Aorta (tissue), 5 donors: Measurements from ENCODE around the gene TGFBR1. TPM values are rescaled to one million over a fixed set of nuclear protein-coding genes. Genes with fewer than 3 reads are reported as not detected.

ENCODE experiments used
- ATAC-seq: fragments of 200-7000 bp; cut with Tn5 transposase; one replicate; pipeline ENCODE4 v1.9.1; 2022; ENCODE audit warnings: moderate library complexity; ENCODE audit not compliant: low FRiP score
- DNase-seq, 2 donors: peaks; one replicate each; pipeline ENCODE4 v3.0.0-alpha.2; 2020
- H3K27ac ChIP-seq, 2 donors: one replicate each; pipeline ENCODE4 v1.5.1; 2013; ENCODE audit warnings: low read length in 2 of 2, mild to moderate bottlenecking in 2 of 2, moderate library complexity in 2 of 2, control low read depth in 1 of 2, inconsistent platforms in 1 of 2, low read depth in 1 of 2
- H3K27me3 ChIP-seq, 2 donors: one replicate each; pipeline ENCODE4 v1.6.1; 2013; ENCODE audit warnings: control low read depth in 1 of 2, low read length in 1 of 2, mild to moderate bottlenecking in 1 of 2, moderate library complexity in 1 of 2; ENCODE audit not compliant: insufficient read depth in 2 of 2, control insufficient read depth in 1 of 2
- H3K36me3 ChIP-seq, 2 donors: one replicate each; pipeline ENCODE4 v1.6.1; 2013; ENCODE audit warnings: control low read depth in 1 of 2, low read length in 1 of 2, mild to moderate bottlenecking in 1 of 2; ENCODE audit not compliant: insufficient read depth in 2 of 2, control insufficient read depth in 1 of 2
- H3K4me1 ChIP-seq, 2 donors: one replicate each; pipeline ENCODE4 v1.6.1; 2013; ENCODE audit warnings: low read length in 2 of 2, control low read depth in 1 of 2, mild to moderate bottlenecking in 1 of 2, moderate library complexity in 1 of 2; ENCODE audit not compliant: insufficient read depth in 2 of 2, control insufficient read depth in 1 of 2
- H3K4me3 ChIP-seq, 2 donors: one replicate each; pipeline ENCODE4 v1.5.1; 2013; ENCODE audit warnings: low read length in 2 of 2, control low read depth in 1 of 2, mild to moderate bottlenecking in 1 of 2
- H3K9me3 ChIP-seq: one replicate; pipeline ENCODE4 v1.6.1; 2013; ENCODE audit warnings: mild to moderate bottlenecking, low read length; ENCODE audit not compliant: control insufficient read depth
- WGBS, 2 donors: extraction: QIAGEN DNeasy Blood & Tissue Kit; methylation state at CpG; one replicate each; pipeline ENCODE4 v1.1.7; 2013; 5-methylcytosine and 5-hydroxymethylcytosine counted together
- intact Hi-C, 2 donors: fragments of 100-400 bp; cut with DNase I; formaldehyde crosslinking; loops; one replicate each; pipeline versions ENCODE4 v1.14.2 to v1.15.0; 2022
- polyA plus RNA-seq, 2 donors: library from polyadenylated mRNA; stranded (reverse); fragments of 200-250 nt; gene quantifications; one replicate each; pipeline ENCODE4 v1.2.3, GENCODE V29; 2013
- total RNA-seq, 2 donors: library from RNA; stranded (reverse); fragmentation: NEBNext Ultra II Directional; extraction: Animal tissue kit (Norgen Biotek cat#: 25700); gene quantifications; one replicate each; pipeline ENCODE4 v1.2.1, GENCODE V29; 2021
- donor health status: healthy with polysubstance abuse.
- donor health status: Bipolar disorder and iron deficiency.
- donor health status: DM: no; HTN: no; CAD: no.
- donor health status: DM: no; HTN: no; CAD: no.
- donor health status: DM: yes; HTN: yes; CAD: no.

The TGFBR1 gene
- total and polyA plus RNA-seq, 4 donors: 21.9 to 156 (median 62.9) TPM

DNA sequence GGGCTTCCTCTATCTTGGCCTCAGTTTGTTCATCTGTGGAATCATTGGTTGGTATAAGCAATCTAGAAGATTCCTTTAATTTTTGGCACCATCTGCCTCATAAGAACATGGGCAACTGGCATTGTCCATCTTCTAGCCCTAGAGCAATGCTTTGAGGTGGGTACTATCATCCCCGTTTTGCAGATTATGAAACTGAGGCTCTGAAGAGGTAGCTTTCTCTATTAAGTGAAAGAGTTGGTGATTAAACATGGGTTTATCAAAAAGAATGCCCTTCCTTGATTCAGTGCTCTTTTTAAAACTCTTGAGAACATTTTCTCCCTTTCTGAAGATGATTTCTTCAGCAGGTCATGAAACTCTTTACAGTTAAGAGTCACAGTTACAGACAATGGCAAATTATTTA is 42.4 kb upstream of the TGFBR1 start:
- 96 to 100% methylated on average over 1 of the region's 1 CpG for WGBS, 2 donors
- no peaks in the 10 kb centered on the region for H3K27me3 ChIP-seq
- H3K27ac ChIP-seq: no peak overlapping the region
- no peaks in the 10 kb centered on the region for H3K9me3 ChIP-seq
- intact Hi-C loops: no loop called here
- ATAC-seq: no peak
- H3K4me3 ChIP-seq: no peak overlapping the region
- no peak for DNase-seq
- H3K36me3 ChIP-seq: peaks cover 0 to 7% of the 10 kb centered on the region in 2 donors
- H3K4me1 ChIP-seq: no peaks in the 10 kb centered on the region

DNA sequence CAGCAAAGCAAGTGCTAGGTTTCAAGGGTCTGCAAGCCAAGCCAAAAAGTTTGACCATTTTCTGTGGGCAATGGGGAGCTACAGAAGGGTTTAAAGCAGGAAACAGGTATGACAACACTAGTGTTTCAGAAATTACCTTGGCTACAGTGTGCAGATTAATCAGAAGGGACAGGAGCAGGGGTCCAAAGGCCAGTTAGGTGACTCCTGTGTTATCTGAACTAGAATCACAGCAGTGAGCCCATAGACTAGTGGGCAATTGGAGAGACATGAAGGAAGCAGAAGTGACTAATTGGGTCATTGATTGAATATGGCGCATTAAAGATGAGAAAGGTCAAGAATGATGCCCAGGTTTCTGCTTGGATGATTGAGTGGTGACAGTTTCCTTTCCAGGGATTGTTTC is 41.4 kb upstream of the TGFBR1 start:
- no peak overlapping the region for H3K27ac ChIP-seq
- H3K9me3 ChIP-seq: no peaks in the 10 kb centered on the region
- peaks cover 0 to 7% of the 10 kb centered on the region in 2 donors for H3K36me3 ChIP-seq
- no peaks in the 10 kb centered on the region for H3K4me1 ChIP-seq
- intact Hi-C loops: no loop called here
- no peak overlapping the region for H3K4me3 ChIP-seq
- WGBS, 2 donors: 95 to 100% methylated on average over 1 of the region's 1 CpG
- DNase-seq: no peak
- ATAC-seq: no peak
- no peaks in the 10 kb centered on the region for H3K27me3 ChIP-seq

DNA sequence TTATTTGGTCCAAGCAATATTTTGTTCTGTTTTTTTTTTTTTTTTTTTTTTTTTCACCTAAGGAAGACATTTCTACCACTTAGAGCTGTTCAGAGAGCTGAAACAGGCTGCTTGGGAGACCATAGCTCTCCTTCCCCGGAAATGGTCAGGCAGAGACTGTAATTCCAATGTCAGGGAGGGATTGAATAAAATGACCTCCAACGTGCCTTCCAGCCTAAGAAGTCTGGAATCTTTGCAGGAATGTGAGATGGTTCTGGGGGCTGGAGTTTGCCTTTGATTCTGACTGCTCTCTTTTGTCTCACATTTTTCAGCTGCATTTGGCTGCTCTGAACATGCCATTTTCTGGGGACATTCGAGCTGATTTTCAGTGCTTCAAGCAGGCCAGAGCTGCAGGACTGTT is 38.3 kb upstream of the TGFBR1 start:
- H3K9me3 ChIP-seq: no peaks in the 10 kb centered on the region
- peak overlapping the region in 1 of 2 donors; percentile 33 for H3K27ac ChIP-seq
- H3K36me3 ChIP-seq: peaks cover 0 to 7% of the 10 kb centered on the region in 2 donors
- no peaks in the 10 kb centered on the region for H3K27me3 ChIP-seq
- DNase-seq (no peak), ATAC-seq (no peak)
- WGBS, 2 donors: 74 to 88% methylated on average over 3 of the region's 3 CpGs
- no peak overlapping the region for H3K4me3 ChIP-seq
- H3K4me1 ChIP-seq: peaks cover 0 to 2% of the 10 kb centered on the region in 2 donors
- intact Hi-C loops: no loop called here

DNA sequence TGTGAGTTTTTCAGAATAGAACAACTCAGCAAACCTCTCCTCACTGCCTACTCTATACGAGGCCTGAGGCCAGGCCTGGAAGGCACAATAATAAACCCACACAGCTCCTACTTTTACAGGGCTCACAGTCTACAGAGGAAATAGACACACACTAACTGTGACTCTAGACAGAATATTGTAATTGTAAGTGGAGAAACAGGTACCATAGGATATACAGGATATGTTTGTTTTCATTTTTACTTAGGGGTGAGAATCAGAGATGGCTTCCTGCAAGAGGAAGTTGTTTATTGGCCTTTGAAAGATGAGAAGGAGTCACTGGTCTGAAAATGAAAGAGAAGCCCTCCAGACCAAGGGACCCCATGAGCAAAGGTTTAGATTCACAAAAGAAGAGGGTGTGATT is 35.8 kb upstream of the TGFBR1 start:
- WGBS, 2 donors: 64 to 67% methylated on average over 1 of the region's 1 CpG

DNA sequence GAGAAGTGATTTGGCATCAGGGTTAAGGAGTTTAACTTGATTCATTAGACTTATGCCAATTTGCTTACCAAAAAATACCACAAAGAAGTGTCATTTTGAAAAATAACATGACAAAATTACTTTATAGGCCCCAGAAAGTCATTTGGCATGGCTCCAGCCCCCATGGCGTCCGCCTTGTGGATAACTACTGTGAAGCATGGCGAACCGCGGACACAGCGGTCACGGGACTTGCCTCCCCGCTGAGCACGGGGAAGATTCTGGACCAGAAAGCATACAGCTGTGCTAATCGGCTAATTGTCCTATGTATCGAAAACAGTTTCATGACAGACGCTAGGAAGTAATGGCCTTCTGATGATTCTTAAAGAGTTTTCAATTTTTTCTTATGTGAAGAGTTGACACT is 35.4 kb upstream of the TGFBR1 start:
- Histone ChIP-seq H3K27me3 (no peaks in the 10 kb centered on the region), H3K4me3 (no peak overlapping the region), H3K9me3 (no peaks in the 10 kb centered on the region), H3K27ac (no peak overlapping the region), H3K36me3 (no peaks in the 10 kb centered on the region), H3K4me1 (peaks cover 0 to 2% of the 10 kb centered on the region in 2 donors)
- ATAC-seq (no peak), DNase-seq (peak in 1 of 2 donors; percentile 68)
- intact Hi-C loops: no loop called here
- 95 to 97% methylated on average over 12 of the region's 12 CpGs for WGBS, 2 donors

More for the DNA sequence above, 35.8 kb upstream of the TGFBR1 start:
- no peak overlapping the region for H3K4me3 ChIP-seq
- H3K9me3 ChIP-seq: no peaks in the 10 kb centered on the region
- H3K27me3 ChIP-seq: no peaks in the 10 kb centered on the region
- peaks cover 0 to 2% of the 10 kb centered on the region in 2 donors for H3K4me1 ChIP-seq
- DNase-seq (no peak), ATAC-seq (no peak)
- H3K27ac ChIP-seq: no peak overlapping the region
- intact Hi-C loops: no loop called here
- H3K36me3 ChIP-seq: no peaks in the 10 kb centered on the region

DNA sequence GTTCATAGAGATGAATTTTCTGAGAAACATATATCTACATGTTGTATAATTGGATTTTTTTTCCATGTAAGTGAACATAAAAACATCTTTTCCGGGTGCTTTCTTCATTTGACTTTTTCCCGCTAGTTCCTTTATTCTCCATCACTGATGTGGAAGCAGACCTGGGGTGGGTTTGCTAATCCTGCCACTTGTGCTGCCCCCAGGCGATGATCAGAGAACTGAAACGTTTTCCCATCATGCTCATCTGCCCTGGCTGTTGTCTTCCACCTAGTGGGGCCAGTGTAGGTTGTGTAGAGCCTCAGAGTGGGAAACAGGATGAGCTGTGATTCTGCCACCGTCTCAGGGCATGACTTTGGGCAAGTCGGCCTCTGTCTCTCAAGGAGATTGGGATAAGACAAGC is 34.2 kb upstream of the TGFBR1 start:
- Histone ChIP-seq H3K36me3 (no peaks in the 10 kb centered on the region), H3K27ac (peak overlapping the region in 1 of 2 donors; percentile 84), H3K9me3 (no peaks in the 10 kb centered on the region), H3K4me3 (no peak overlapping the region), H3K27me3 (no peaks in the 10 kb centered on the region), H3K4me1 (peaks cover 0 to 2% of the 10 kb centered on the region in 2 donors)
- intact Hi-C loops: no loop called here
- no peak for ATAC-seq
- peak in 1 of 2 donors; percentile 22 for DNase-seq
- 73 to 84% methylated on average over 6 of the region's 6 CpGs for WGBS, 2 donors

DNA sequence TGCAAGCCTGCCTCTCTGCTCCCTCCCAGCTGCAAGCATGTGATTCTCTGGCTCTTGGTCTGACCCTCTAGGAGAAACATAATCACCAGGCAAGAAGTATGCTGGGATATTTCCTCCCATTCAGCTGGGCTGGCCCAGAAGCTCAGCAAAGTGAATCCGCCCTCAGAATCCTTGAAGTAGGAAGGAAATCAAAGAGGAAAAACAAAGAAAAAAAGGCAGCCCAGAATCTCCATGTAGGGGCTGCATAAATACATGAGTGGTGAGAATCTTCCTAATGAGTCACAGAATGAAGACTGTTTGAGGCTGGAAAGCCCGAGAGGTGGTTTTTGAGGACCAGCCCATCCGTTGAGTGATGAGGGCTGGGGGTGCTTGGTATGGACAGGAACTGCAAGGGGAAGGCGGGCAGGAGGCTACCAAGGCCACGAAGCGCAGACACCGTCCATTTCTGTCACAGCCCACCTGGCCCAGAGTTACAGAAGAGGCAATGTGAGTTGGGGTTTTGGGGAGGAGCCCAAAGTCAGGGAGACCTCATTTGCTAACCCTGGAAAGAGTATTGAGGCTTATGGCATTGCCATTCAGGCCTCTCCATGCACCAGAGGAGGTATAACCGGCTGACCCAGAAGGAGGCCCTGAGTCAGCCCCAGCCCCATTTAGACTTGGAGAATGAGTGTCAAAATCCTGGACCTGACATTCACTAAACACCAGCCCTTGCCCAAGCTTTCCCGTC is 33.4 kb upstream of the TGFBR1 start:
- H3K4me1 ChIP-seq: peaks cover 0 to 2% of the 10 kb centered on the region in 2 donors
- intact Hi-C loops: no loop called here
- H3K9me3 ChIP-seq: no peaks in the 10 kb centered on the region
- H3K27ac ChIP-seq: no peak overlapping the region
- peak; percentile 55 for ATAC-seq
- DNase-seq: peak in 1 of 2 donors; percentile 46
- no peaks in the 10 kb centered on the region for H3K27me3 ChIP-seq
- 93% methylated on average over 9 of the region's 9 CpGs for WGBS, 2 donors
- H3K36me3 ChIP-seq: no peaks in the 10 kb centered on the region
- H3K4me3 ChIP-seq: no peak overlapping the region

DNA sequence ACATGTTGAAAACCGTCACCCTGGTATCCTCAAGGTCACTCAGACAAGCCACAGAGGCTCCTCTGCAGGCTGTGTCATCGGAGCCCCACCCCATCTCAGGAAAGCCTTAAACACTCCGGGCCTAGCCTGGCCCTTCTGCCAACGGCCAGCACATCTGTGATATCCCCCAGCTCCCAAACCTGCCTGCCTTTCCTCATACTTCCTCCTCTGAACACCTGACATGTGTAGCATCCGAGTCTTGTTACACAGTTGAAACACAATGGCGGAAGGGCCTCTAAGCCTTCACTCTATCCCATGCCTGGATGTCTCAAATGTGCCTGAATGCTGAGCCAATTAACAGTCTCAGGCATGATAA is 32.9 kb upstream of the TGFBR1 start:
- no peak overlapping the region for H3K27ac ChIP-seq
- H3K27me3 ChIP-seq: no peaks in the 10 kb centered on the region
- no peaks in the 10 kb centered on the region for H3K9me3 ChIP-seq
- H3K4me3 ChIP-seq: no peak overlapping the region
- intact Hi-C loops: no loop called here
- peak in 1 of 2 donors; percentile 55 for DNase-seq
- no peaks in the 10 kb centered on the region for H3K36me3 ChIP-seq
- 89 to 96% methylated on average over 6 of the region's 6 CpGs for WGBS, 2 donors
- no peak for ATAC-seq
- H3K4me1 ChIP-seq: peaks cover 0 to 2% of the 10 kb centered on the region in 2 donors

DNA sequence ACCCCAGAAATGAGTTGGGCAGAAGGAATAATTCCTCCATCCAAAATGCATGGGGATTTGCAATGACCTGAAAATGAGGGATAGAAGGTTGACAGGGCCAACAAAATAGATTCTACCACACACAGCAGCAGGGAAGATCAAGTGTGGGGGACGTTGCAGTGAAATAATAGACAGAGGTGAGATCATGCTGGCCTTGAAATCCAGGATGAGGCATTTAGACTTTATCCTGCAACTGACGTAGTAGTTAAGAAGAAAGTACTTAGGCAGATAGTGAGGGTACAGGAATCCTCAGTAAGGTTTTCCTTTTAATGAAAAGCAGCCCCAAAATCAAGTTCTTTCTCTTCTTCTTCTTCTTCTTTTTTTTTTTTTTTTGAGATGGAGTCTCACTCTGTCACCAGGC is 31.6 kb upstream of the TGFBR1 start:
- intact Hi-C loops: no loop called here
- no peak overlapping the region for H3K27ac ChIP-seq
- ATAC-seq: no peak
- H3K4me1 ChIP-seq: peaks cover 0 to 2% of the 10 kb centered on the region in 2 donors
- 84 to 91% methylated on average over 2 of the region's 2 CpGs for WGBS, 2 donors
- H3K36me3 ChIP-seq: no peaks in the 10 kb centered on the region
- no peaks in the 10 kb centered on the region for H3K9me3 ChIP-seq
- DNase-seq: no peak
- H3K27me3 ChIP-seq: no peaks in the 10 kb centered on the region
- no peak overlapping the region for H3K4me3 ChIP-seq
